ENCODE measurements around the gene TESK2. TPM values are rescaled to one million over a fixed set of nuclear protein-coding genes. Genes with fewer than 3 reads are reported as not detected.
"Not testable (repeated sequence)": the region's sequence is repeated elsewhere in the genome, so short reads cannot be mapped to it uniquely, and the experiment has no call there.

TESK2 gene
- total RNA-seq, 1 donor from 2014 or later: 12.2 TPM

GRCh38 chr1:45393718-45394302 is 97.2 kb downstream of the TESK2 start:
- H3K27me3 Mint-ChIP-seq: no peaks in the 10 kb centered on the region
- POLR2A ChIA-PET: interaction anchor here (0.6 to 4.0 kb wide), 29 partner anchors 12 to 1173 kb away, joined by 3 to 70 read pairs (median 6); partner anchors contain the start of genes AKR1A1, MMACHC, MUTYH and NASP
- H3K4me3 Mint-ChIP-seq: peak overlapping the region; percentile 62
- CTCF ChIA-PET: interaction anchor here (0.8 to 2.6 kb wide), 4 partner anchors 15 to 98 kb away, joined by 3 to 10 read pairs (median 3); partner anchors contain the start of gene TESK2
- no peaks in the 10 kb centered on the region for H3K9me3 Mint-ChIP-seq
- peak; percentile 88 for ATAC-seq (ENCODE audit: low read depth)
- peak; percentile 41 for DNase-seq
- H3K27ac Mint-ChIP-seq: peak overlapping the region; percentile 94
- intact Hi-C loops (cut with micrococcal nuclease): loop anchor here (1.0 to 5.0 kb wide), 5 partner anchors 19 to 188 kb away; partner anchors contain the start of gene TESK2
- TF ChIP-seq, protein P1, sequence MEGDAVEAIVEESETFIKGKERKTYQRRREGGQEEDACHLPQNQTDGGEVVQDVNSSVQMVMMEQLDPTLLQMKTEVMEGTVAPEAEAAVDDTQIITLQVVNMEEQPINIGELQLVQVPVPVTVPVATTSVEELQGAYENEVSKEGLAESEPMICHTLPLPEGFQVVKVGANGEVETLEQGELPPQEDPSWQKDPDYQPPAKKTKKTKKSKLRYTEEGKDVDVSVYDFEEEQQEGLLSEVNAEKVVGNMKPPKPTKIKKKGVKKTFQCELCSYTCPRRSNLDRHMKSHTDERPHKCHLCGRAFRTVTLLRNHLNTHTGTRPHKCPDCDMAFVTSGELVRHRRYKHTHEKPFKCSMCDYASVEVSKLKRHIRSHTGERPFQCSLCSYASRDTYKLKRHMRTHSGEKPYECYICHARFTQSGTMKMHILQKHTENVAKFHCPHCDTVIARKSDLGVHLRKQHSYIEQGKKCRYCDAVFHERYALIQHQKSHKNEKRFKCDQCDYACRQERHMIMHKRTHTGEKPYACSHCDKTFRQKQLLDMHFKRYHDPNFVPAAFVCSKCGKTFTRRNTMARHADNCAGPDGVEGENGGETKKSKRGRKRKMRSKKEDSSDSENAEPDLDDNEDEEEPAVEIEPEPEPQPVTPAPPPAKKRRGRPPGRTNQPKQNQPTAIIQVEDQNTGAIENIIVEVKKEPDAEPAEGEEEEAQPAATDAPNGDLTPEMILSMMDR (IDR thresholded peaks at IDR 0.05): no peak
- peaks cover 52% of the 10 kb centered on the region for H3K4me1 Mint-ChIP-seq
- peaks cover 3% of the 10 kb centered on the region for H3K36me3 Mint-ChIP-seq (ENCODE audit: low read depth)

GRCh38 chr1:45386219-45386618 is 104.7 kb downstream of the TESK2 start:
- Mint-ChIP-seq H3K9me3 (no peaks in the 10 kb centered on the region), H3K4me1 (no peaks in the 10 kb centered on the region), H3K27ac (no peak overlapping the region), H3K4me3 (no peak overlapping the region), H3K27me3 (no peaks in the 10 kb centered on the region), H3K36me3 (ENCODE audit: low read depth) (peaks cover 14% of the 10 kb centered on the region)
- TF ChIP-seq, protein P1 (IDR thresholded peaks at IDR 0.05): no peak
- no peak for DNase-seq
- ChIA-PET POLR2A (no interaction called here), CTCF (no interaction called here)
- no peak for ATAC-seq (ENCODE audit: low read depth)
- intact Hi-C loops (cut with micrococcal nuclease): no loop called here

DNA sequence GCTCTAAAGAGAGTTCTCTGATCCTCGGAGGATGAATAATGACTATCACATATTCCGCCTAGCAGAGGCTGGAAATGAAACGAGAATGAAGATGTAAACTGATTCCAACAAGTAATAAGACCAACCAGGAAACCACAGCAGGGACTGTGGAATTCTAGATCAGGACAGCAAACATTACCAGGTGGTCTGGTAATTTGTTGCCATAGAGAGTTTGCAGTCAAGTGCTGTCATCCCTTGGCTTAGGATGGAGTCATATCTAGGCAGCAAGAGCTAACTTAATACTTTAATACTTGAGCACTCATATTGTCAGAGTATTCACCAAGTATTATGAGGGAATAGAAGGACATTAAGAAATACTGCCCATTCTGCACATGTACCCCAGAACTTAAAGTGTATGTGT is 105.7 kb downstream of the TESK2 start:
- Mint-ChIP-seq H3K4me1 (no peaks in the 10 kb centered on the region), H3K27me3 (no peaks in the 10 kb centered on the region), H3K4me3 (no peak overlapping the region), H3K9me3 (no peaks in the 10 kb centered on the region), H3K36me3 (ENCODE audit: low read depth) (peaks cover 18% of the 10 kb centered on the region), H3K27ac (no peak overlapping the region)
- CTCF ChIA-PET: no interaction called here
- DNase-seq (no peak), ATAC-seq (ENCODE audit: low read depth) (no peak)
- TF ChIP-seq, protein P1 (IDR thresholded peaks at IDR 0.05): no peak
- intact Hi-C loops (cut with micrococcal nuclease): no loop called here
- POLR2A ChIA-PET: no interaction called here

GRCh38 chr1:45384213-45384612 is 106.8 kb downstream of the TESK2 start:
- H3K27ac Mint-ChIP-seq; H3K27me3 Mint-ChIP-seq; DNase-seq; CTCF ChIA-PET; H3K4me3 Mint-ChIP-seq; intact Hi-C loops (cut with micrococcal nuclease); H3K4me1 Mint-ChIP-seq; H3K9me3 Mint-ChIP-seq; ATAC-seq (ENCODE audit: low read depth): not testable (repeated sequence)
- H3K36me3 Mint-ChIP-seq (ENCODE audit: low read depth): peaks cover 19% of the 10 kb centered on the region
- POLR2A ChIA-PET: interaction anchor here (0.6 kb wide), 1 partner anchor 671 kb away, joined by 3 read pairs; no protein-coding TSS in a partner anchor

DNA sequence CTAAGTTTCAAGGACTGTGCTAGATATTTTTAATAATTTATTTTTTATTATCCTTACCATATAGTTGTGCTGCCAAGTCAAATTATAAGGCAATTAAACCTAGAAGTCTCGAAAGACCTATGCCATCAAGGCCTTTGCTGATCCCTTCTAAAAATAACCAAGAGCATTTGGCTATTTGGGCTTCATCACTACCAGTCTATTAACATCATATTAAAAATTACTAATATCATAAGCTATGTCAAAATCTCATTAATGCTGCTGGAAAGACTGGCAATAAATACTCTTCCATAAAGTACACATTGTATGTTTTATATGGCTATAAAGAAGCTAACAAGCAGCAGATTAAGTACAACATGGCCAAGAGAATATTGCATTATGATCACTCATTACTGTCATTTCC is 107.8 kb downstream of the TESK2 start:
- CTCF ChIA-PET: no interaction called here
- peaks cover 24% of the 10 kb centered on the region for H3K36me3 Mint-ChIP-seq (ENCODE audit: low read depth)
- H3K27ac Mint-ChIP-seq: no peak overlapping the region
- H3K4me1 Mint-ChIP-seq: no peaks in the 10 kb centered on the region
- H3K9me3 Mint-ChIP-seq: no peaks in the 10 kb centered on the region
- POLR2A ChIA-PET: no interaction called here
- intact Hi-C loops (cut with micrococcal nuclease): no loop called here
- no peak for DNase-seq
- no peak for ATAC-seq (ENCODE audit: low read depth)
- H3K4me3 Mint-ChIP-seq: no peak overlapping the region
- TF ChIP-seq, protein P1 (IDR thresholded peaks at IDR 0.05): no peak
- H3K27me3 Mint-ChIP-seq: no peaks in the 10 kb centered on the region
